Measurements from ENCODE around the gene POLQ. TPM values are rescaled to one million over a fixed set of nuclear protein-coding genes. Genes with fewer than 3 reads are reported as not detected.
A peak's percentile ranks its signal among the peaks of the same experiment; 100 is the strongest.

The POLQ gene
- total RNA-seq, 4 donors from 2014 or later: 2.1 to 8.4 (median 5.3) TPM

- Histone ChIP-seq H3K27me3 (peaks cover 0 to 10% (median 0%) of the 10 kb centered on the region in 4 donors), H3K36me3 (no peaks in the 10 kb centered on the region), H3K27ac (no peak overlapping the region), H3K4me1 (no peaks in the 10 kb centered on the region), H3K4me3 (no peak overlapping the region), H3K9me3 (no peaks in the 10 kb centered on the region)
- intact Hi-C loops (cut with DNase I): no loop called here
- TF ChIP-seq CTCF (IDR thresholded peaks at IDR 0.05) (no peak), POLR2A (IDR thresholded peaks at IDR 0.05) (no peak)
- WGBS, 2 donors: 63% methylated on average over 1 to 2 of the region's 2 CpGs
- DNase-seq: no peak
Measured at GRCh38 chr3:121581691-121582090, 35.9 kb upstream of the POLQ start.

GRCh38 chr3:121574449-121574848 lies 28.7 kb upstream of the POLQ start:
- H3K4me1 ChIP-seq: no peaks in the 10 kb centered on the region
- H3K36me3 ChIP-seq: no peaks in the 10 kb centered on the region
- H3K27me3 ChIP-seq: no peaks in the 10 kb centered on the region
- H3K27ac ChIP-seq: no peak overlapping the region
- no peaks in the 10 kb centered on the region for H3K9me3 ChIP-seq
- TF ChIP-seq CTCF (IDR thresholded peaks at IDR 0.05): no peak
- TF ChIP-seq POLR2A (IDR thresholded peaks at IDR 0.05): no peak
- 37 to 68% methylated on average over 6 of the region's 6 CpGs for WGBS, 2 donors
- DNase-seq: no peak
- no peak overlapping the region for H3K4me3 ChIP-seq
- intact Hi-C loops (cut with DNase I): no loop called here

- H3K27me3 ChIP-seq: no peaks in the 10 kb centered on the region
- no peaks in the 10 kb centered on the region for H3K9me3 ChIP-seq
- 86 to 88% methylated on average over 5 of the region's 5 CpGs for WGBS, 2 donors
- no peak within 1 kb of the TSS for H3K27ac ChIP-seq
- H3K4me3 ChIP-seq: no peak within 1 kb of the TSS
- DNase-seq: no peak
- no peak for TF ChIP-seq CTCF (IDR thresholded peaks at IDR 0.05)
- TF ChIP-seq POLR2A (IDR thresholded peaks at IDR 0.05): no peak
- no peaks in the 10 kb centered on the region for H3K36me3 ChIP-seq
- H3K4me1 ChIP-seq: no peaks in the 10 kb centered on the region
- intact Hi-C loops (cut with DNase I): no loop called here
Measured at GRCh38 chr3:121567649-121568048, 21.9 kb upstream of the POLQ start, which contains the start of gene ARGFX. ARGFX (plus strand) TSS chr3:121567949; CDS start chr3:121570714, 2,765 bp downstream.

- no peak for DNase-seq
- H3K27me3 ChIP-seq: no peaks in the 10 kb centered on the region
- no peak overlapping the region for H3K27ac ChIP-seq
- 52 to 71% methylated on average over 9 of the region's 9 CpGs for WGBS, 2 donors
- H3K4me3 ChIP-seq: no peak overlapping the region
- intact Hi-C loops (cut with DNase I): no loop called here
- H3K9me3 ChIP-seq: no peaks in the 10 kb centered on the region
- TF ChIP-seq POLR2A (IDR thresholded peaks at IDR 0.05) (no peak), CTCF (IDR thresholded peaks at IDR 0.05) (no peak)
- H3K4me1 ChIP-seq: peaks cover 0 to 7% (median 6%) of the 10 kb centered on the region in 3 donors
- H3K36me3 ChIP-seq: no peaks in the 10 kb centered on the region
Measured at GRCh38 chr3:121566773-121567172, 21.0 kb upstream of the POLQ start.

- no peak overlapping the region for H3K4me3 ChIP-seq
- no peak for TF ChIP-seq POLR2A (IDR thresholded peaks at IDR 0.05)
- TF ChIP-seq CTCF (IDR thresholded peaks at IDR 0.05): no peak
- no peaks in the 10 kb centered on the region for H3K27me3 ChIP-seq
- no peaks in the 10 kb centered on the region for H3K9me3 ChIP-seq
- no peak for DNase-seq
- intact Hi-C loops (cut with DNase I): no loop called here
- peak overlapping the region in 3 of 4 donors; percentile 9 to 26 (median 22) for H3K27ac ChIP-seq
- H3K4me1 ChIP-seq: peaks cover 0 to 15% (median 6%) of the 10 kb centered on the region in 3 donors
- no peaks in the 10 kb centered on the region for H3K36me3 ChIP-seq
Measured at GRCh38 chr3:121562148-121562547, 16.4 kb upstream of the POLQ start.
